Stimulated activated naive CD8-positive, alpha-beta T cell treated with anti-CD3 and anti-CD28 coated beads, Interleukin-15, amount 100 ng/mL, for 72 hours (primary cell): ENCODE results near the gene SLC9A3.
A peak's percentile ranks its signal among the peaks of the same experiment; 100 is the strongest.
"Not testable (repeated sequence)": the region's sequence is repeated elsewhere in the genome, so short reads cannot be mapped to it uniquely, and the experiment has no call there.

Experiments
- ATAC-seq: fragments of 150-1000 bp; cut with Tn5 transposase; 2 replicates; pipeline ENCODE4 v1.10.0; 2021; ENCODE audit warnings: mild to moderate bottlenecking, moderate library complexity
- DNase-seq, 2 donors: peaks; one replicate each; pipeline ENCODE4 v3.0.0; 2021 to 2022
- H3K27ac Mint-ChIP-seq, 2 donors: one replicate each; pipeline ENCODE4 v1.8.0; 2022; ENCODE audit warnings: mild to moderate bottlenecking in 2 of 2, mixed read lengths in 2 of 2, moderate library complexity in 2 of 2
- H3K27me3 Mint-ChIP-seq: one replicate; pipeline ENCODE4 v1.8.0; 2022; ENCODE audit warnings: mixed read lengths
- H3K4me1 Mint-ChIP-seq: one replicate; pipeline ENCODE4 v1.8.0; 2022; ENCODE audit warnings: mild to moderate bottlenecking, mixed read lengths
- H3K4me3 Mint-ChIP-seq, 2 donors: one replicate each; pipeline ENCODE4 v1.8.0; 2022; ENCODE audit warnings: mild to moderate bottlenecking in 2 of 2, mixed read lengths in 2 of 2, moderate library complexity in 1 of 2
- H3K9me3 Mint-ChIP-seq, 2 donors: one replicate each; pipeline ENCODE4 v1.8.0; 2022; ENCODE audit warnings: mixed read lengths in 2 of 2

Gene SLC9A3

GRCh38 chr5:513216-514100, 10.8 kb downstream of the SLC9A3 start:
- no peak for DNase-seq
- H3K27ac Mint-ChIP-seq, result no peak overlapping the region
- H3K9me3 Mint-ChIP-seq, result peaks cover 8 to 10% of the 10 kb centered on the region in 2 donors
- ATAC-seq, result peak; percentile 36
- H3K4me3 Mint-ChIP-seq, result no peak overlapping the region
- peaks cover 51% of the 10 kb centered on the region for H3K27me3 Mint-ChIP-seq
- H3K4me1 Mint-ChIP-seq, result no peaks in the 10 kb centered on the region

- Mint-ChIP-seq H3K9me3 (no peaks in the 10 kb centered on the region), H3K27me3 (peaks cover 38% of the 10 kb centered on the region), H3K4me1 (no peaks in the 10 kb centered on the region), H3K4me3 (no peak overlapping the region), H3K27ac (no peak overlapping the region)
- ATAC-seq, result no peak
- no peak for DNase-seq
Observed at GRCh38 chr5:511476-511875, 12.8 kb downstream of the SLC9A3 start.

- DNase-seq (no peak), ATAC-seq (no peak)
- H3K9me3 Mint-ChIP-seq, result no peaks in the 10 kb centered on the region
- H3K27ac Mint-ChIP-seq, result no peak overlapping the region
- peaks cover 28% of the 10 kb centered on the region for H3K27me3 Mint-ChIP-seq
- H3K4me1 Mint-ChIP-seq, result no peaks in the 10 kb centered on the region
- H3K4me3 Mint-ChIP-seq, result no peak overlapping the region
Observed at GRCh38 chr5:510521-510920, 13.7 kb downstream of the SLC9A3 start.

GRCh38 chr5:509611-510185, 14.6 kb downstream of the SLC9A3 start:
- no peak for DNase-seq
- H3K4me1 Mint-ChIP-seq, result no peaks in the 10 kb centered on the region
- H3K27me3 Mint-ChIP-seq, result peaks cover 20% of the 10 kb centered on the region

GRCh38 chr5:507986-508575, 16.2 kb downstream of the SLC9A3 start:
- H3K27ac Mint-ChIP-seq, H3K4me3 Mint-ChIP-seq, H3K9me3 Mint-ChIP-seq, DNase-seq, H3K4me1 Mint-ChIP-seq, ATAC-seq: not testable (repeated sequence)
- peaks cover 33% of the 10 kb centered on the region for H3K27me3 Mint-ChIP-seq

More at GRCh38 chr5:509611-510185, 14.6 kb downstream of the SLC9A3 start:
- Mint-ChIP-seq H3K9me3 (no peaks in the 10 kb centered on the region), H3K4me3 (no peak overlapping the region), H3K27ac (no peak overlapping the region)
- no peak for ATAC-seq

- Mint-ChIP-seq H3K27me3 (peaks cover 40% of the 10 kb centered on the region), H3K27ac (no peak overlapping the region), H3K4me3 (no peak overlapping the region), H3K4me1 (peaks cover 8% of the 10 kb centered on the region), H3K9me3 (no peaks in the 10 kb centered on the region)
- DNase-seq (no peak), ATAC-seq (peak; percentile 27)
Observed at GRCh38 chr5:505951-506525, 18.2 kb downstream of the SLC9A3 start.

- ATAC-seq (peak; percentile 21), DNase-seq (no peak)
- peaks cover 8% of the 10 kb centered on the region for H3K4me1 Mint-ChIP-seq
- no peaks in the 10 kb centered on the region for H3K9me3 Mint-ChIP-seq
- no peak overlapping the region for H3K4me3 Mint-ChIP-seq
- no peak overlapping the region for H3K27ac Mint-ChIP-seq
- H3K27me3 Mint-ChIP-seq, result peaks cover 46% of the 10 kb centered on the region
Observed at GRCh38 chr5:504326-505154, 19.7 kb downstream of the SLC9A3 start.

GRCh38 chr5:502325-503079, 21.7 kb downstream of the SLC9A3 start:
- peak overlapping the region in 1 of 2 donors; percentile 29 for H3K4me3 Mint-ChIP-seq
- peaks cover 8% of the 10 kb centered on the region for H3K4me1 Mint-ChIP-seq
- no peaks in the 10 kb centered on the region for H3K9me3 Mint-ChIP-seq
- DNase-seq (no peak), ATAC-seq (no peak)
- H3K27me3 Mint-ChIP-seq, result peaks cover 58% of the 10 kb centered on the region
- no peak overlapping the region for H3K27ac Mint-ChIP-seq

- Mint-ChIP-seq H3K4me3 (no peak overlapping the region), H3K27ac (no peak overlapping the region), H3K4me1 (peaks cover 8% of the 10 kb centered on the region), H3K27me3 (peaks cover 58% of the 10 kb centered on the region), H3K9me3 (no peaks in the 10 kb centered on the region)
- no peak for DNase-seq
- ATAC-seq, result no peak
Observed at GRCh38 chr5:501831-502184, 22.4 kb downstream of the SLC9A3 start.

GRCh38 chr5:501105-501830, 23.0 kb downstream of the SLC9A3 start:
- peaks cover 8% of the 10 kb centered on the region for H3K4me1 Mint-ChIP-seq
- DNase-seq (no peak), ATAC-seq (no peak)
- peak overlapping the region in 1 of 2 donors; percentile 10 for H3K4me3 Mint-ChIP-seq
- H3K27me3 Mint-ChIP-seq, result peaks cover 58% of the 10 kb centered on the region
- no peak overlapping the region for H3K27ac Mint-ChIP-seq
- no peaks in the 10 kb centered on the region for H3K9me3 Mint-ChIP-seq

- Mint-ChIP-seq H3K4me3 (no peak overlapping the region), H3K4me1 (peaks cover 8% of the 10 kb centered on the region), H3K9me3 (no peaks in the 10 kb centered on the region), H3K27ac (no peak overlapping the region), H3K27me3 (peaks cover 58% of the 10 kb centered on the region)
- DNase-seq (no peak), ATAC-seq (peak; percentile 57)
Observed at GRCh38 chr5:500491-500890, 23.8 kb downstream of the SLC9A3 start.

- peaks cover 8% of the 10 kb centered on the region for H3K4me1 Mint-ChIP-seq
- no peak for DNase-seq
- H3K9me3 Mint-ChIP-seq, result no peaks in the 10 kb centered on the region
- peaks cover 57% of the 10 kb centered on the region for H3K27me3 Mint-ChIP-seq
- no peak overlapping the region for H3K4me3 Mint-ChIP-seq
- no peak for ATAC-seq
- H3K27ac Mint-ChIP-seq, result no peak overlapping the region
Observed at GRCh38 chr5:499233-500209, 24.7 kb downstream of the SLC9A3 start.

GRCh38 chr5:497871-498509, 26.3 kb downstream of the SLC9A3 start:
- Mint-ChIP-seq H3K4me1 (peaks cover 8% of the 10 kb centered on the region), H3K9me3 (no peaks in the 10 kb centered on the region), H3K27me3 (peaks cover 42% of the 10 kb centered on the region), H3K4me3 (no peak overlapping the region), H3K27ac (peak overlapping the region in 1 of 2 donors; percentile 58)
- ATAC-seq, result no peak
- DNase-seq, result no peak
